Activated gamma-delta T cell (primary cell): ENCODE measurements around the gene SLC2A8.

Experiments used
- DNase-seq: peaks from one replicate; lab custom pipeline; 2025; lab: John Stamatoyannopoulos, UW
- total RNA-seq, 2 donors: gene quantifications; one replicate each; lab custom pipeline; 2026; lab: John Stamatoyannopoulos, UW

The SLC2A8 gene, protein sequence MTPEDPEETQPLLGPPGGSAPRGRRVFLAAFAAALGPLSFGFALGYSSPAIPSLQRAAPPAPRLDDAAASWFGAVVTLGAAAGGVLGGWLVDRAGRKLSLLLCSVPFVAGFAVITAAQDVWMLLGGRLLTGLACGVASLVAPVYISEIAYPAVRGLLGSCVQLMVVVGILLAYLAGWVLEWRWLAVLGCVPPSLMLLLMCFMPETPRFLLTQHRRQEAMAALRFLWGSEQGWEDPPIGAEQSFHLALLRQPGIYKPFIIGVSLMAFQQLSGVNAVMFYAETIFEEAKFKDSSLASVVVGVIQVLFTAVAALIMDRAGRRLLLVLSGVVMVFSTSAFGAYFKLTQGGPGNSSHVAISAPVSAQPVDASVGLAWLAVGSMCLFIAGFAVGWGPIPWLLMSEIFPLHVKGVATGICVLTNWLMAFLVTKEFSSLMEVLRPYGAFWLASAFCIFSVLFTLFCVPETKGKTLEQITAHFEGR
- 3.0 to 8.0 reads per million in 2 donors for total RNA-seq

GRCh38 chr9:127396808-127397645 is at the start of gene SLC2A8:
Gene SLC2A8 (plus strand): TSS chr9:127397169. CDS start chr9:127397231, 62 bp downstream.
- DNase-seq = peak; percentile 87

- DNase-seq = no peak
These were observed 48.9 kb upstream of the SLC2A8 start for GRCh38 chr9:127347831-127348776.

- DNase-seq = no peak
These were observed 47.4 kb upstream of the SLC2A8 start for GRCh38 chr9:127349483-127350113.

DNA sequence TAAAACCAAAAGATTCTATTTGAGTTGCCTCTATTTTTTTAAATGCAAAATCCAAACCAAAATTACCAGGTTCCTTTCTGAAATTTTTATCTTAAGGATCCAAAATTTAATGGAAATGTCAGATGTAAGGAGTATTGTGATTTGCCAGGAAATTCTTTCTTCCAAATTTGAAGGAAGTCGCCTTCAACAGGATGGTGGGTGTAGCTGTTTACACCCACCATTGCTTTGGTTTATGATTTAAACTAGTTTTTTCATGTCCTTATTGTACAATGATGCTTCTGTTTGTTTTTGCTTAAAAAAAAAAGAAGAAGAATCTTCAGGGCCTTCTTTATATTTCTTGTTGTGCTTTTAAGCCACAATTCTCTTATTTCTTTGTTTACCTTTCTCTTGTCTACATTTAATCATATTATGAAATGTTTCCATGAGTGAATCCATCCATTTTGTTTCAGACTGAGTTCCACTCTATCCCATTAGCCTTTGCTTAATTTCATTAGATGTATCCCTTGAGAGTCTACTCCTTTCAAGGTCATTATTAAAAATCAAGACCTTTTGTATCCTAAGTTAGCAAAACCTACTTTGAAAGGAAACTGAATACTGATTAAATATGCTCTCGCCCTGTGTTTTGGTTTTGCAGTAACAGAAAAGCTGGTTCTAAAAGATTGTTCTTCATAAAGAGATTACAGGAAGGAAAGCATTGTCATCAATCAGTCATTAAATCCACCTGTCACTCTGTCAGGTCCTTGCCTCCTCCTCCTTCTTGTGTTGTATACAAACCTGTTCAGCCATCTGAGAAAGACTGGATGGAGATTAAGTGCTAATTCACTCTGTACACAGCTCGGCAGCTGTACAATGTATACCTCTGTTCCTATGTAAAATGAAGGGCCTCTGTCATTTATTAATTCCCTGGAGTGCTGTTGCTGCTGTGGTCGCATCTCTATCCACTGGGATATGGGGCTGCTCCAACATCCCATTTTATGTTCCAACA is 45.5 kb upstream of the SLC2A8 start:
- DNase-seq = no peak

- DNase-seq = no peak
These were observed 43.1 kb upstream of the SLC2A8 start for GRCh38 chr9:127353882-127354281.

DNA sequence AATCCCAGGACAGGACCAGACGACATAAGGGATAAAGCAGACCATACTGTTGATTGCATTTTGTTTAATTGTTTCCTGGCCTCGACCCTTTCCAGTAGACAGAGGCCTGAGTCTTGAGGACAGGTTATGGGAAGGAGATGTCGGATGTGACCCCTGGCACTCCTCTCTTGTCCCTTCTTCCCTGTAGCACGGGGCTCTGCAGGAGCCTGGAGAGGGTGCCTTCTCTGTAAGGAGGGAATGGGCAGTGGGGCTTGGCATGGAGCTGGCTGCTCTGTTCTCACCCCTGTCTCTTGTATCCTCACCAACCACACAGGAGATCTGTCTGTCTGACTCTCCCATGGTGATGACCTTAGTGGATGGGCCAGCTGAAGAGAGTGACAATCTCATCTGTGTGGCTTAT is 40.1 kb upstream of the SLC2A8 start:
- DNase-seq = no peak

GRCh38 chr9:127358023-127358535 is 38.9 kb upstream of the SLC2A8 start:
- DNase-seq = no peak

DNA sequence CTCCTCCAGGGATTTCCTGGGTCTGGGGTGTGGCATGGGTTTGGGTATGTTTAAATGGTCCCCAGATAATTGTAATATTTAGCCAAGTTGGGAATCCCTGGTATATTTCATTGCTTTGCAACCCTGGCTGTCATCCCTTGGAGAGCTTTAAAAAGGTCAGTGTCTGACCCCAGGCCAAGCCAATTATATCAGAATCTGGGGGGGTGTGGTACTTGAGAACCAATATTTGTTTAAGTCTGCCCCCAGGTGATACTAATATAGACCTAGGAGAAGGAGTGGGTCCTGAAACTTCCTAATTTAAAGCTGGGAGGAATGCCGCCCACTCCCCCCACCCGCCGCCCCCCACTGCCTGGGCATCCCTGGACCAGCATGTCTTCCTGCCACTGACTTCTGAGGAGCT is 38.2 kb upstream of the SLC2A8 start:
- no peak for DNase-seq

DNA sequence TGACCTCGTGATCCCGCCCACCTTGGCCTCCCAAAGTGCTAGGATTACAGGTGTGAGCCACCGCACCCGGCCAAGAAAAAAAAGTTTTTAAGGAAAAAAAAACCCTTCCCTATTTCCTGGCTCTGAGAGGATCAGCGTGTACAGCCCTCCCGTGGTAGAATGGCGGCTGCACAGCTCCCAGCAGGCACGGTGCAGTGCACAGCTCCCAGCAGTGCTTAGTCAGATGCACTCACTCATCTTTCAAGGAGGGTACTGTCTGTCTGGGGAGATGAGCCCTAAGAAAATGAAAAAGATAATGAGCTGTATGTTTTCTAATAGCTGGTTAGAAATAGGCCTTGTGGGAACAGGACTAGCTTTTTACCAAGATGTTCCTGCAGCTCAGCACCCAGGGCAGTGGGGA is 36.7 kb upstream of the SLC2A8 start:
- no peak for DNase-seq

DNA sequence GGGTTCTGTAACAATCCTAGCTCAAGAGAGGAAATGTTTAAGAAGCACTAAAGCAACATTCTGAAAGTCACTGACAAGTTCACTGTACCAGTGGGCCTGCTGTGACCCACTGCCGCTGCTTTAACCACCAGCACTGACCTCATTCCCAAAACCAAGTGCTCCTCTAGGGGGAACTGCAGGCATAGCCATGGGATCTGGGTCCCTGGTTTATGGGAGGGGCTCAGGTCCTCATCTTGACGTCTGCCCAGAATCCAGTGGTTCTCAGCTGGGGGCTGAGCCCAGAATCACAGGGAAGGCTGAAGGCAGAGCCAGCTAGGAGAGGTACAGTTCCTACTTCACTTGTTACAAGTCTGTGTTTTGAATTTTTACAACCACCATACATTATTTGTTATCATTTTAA is 36.1 kb upstream of the SLC2A8 start:
- DNase-seq = no peak

GRCh38 chr9:127361561-127361960 is 35.4 kb upstream of the SLC2A8 start:
- DNase-seq = no peak

DNA sequence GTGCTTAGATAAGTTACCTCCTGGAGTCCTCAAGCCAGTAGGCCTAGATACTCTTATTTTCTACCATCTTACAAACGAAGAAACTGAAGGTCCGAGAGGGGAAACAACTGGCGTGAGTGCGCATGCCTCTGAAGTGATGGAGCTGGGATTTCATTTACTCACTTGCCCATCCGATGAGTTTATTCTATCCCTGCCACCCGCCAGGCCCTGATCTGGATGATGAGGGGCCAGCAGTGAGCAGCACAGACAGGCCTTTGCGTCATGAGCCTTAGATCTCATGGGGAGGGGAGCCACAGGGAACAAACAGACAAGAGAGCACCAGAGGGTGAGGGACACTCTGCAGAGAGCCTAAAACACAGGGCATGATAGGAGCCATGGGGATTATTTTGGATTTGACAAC is 34.1 kb upstream of the SLC2A8 start:
- no peak for DNase-seq

DNA sequence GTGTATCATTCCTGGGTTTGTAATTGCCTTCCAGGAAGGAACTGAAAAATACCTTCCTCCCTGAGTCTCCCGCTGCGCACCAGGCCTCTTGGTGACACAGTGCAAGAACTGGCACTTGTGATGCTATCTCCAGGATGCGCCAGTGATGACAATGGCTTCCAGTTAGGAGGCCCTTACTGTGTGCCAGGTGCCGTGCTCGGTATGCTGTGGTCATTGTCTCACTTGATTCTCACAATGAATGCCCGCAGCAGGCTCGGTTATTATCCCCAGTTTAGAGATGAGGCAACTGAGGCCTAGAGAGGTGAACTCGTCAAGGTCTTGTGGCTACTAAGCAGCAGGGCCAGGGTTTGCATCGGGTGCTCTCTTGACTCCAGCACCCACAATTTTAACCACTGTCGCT is 31.5 kb upstream of the SLC2A8 start:
- no peak for DNase-seq

DNA sequence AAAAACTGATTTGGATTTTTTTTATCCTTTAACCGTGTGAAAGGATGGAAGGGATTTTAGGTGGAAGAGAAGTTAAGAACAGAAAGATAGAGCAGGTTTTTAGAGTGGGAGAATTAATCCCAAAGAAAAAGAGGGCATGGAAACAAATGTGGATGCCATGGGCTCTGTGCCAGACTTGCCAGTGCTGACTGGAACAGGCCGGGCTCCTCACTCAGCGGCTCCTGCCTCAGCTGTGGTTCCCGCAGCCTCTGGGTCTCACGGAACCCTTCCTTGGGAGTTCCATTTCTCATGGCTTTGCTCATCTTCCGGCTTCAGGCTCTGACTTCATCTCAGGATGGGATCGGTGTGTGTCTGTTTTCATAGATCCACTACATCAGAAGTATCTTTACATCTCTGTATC is 30.4 kb upstream of the SLC2A8 start:
- no peak for DNase-seq

DNA sequence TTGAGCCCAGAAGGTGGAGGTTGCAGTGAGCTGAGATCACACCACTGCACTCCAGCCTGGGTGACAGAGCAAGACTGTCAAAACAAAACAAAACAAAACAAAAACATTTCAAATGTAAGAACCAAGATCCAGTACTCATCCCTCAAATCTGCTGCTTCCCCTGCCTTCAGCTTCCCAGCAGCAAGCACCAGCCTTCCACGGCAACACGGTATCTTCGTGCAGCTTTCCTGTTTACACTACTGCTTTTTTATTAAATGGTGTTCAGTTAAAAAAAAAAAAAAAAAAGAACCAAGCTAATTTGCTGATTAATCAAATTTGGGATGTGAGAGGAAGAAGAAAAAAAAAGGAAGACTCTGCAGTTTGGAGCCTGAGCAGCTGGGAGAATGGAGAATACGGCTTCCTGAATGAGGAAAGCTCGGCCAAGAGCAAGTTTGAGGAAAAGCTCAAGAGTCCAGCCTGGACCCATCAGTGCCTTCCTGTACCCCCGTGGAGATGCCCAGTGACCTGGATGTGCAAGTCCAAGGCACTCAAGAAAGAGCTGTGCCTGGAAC is 28.0 kb upstream of the SLC2A8 start:
- no peak for DNase-seq

- no peak for DNase-seq
These were observed 27.5 kb upstream of the SLC2A8 start for GRCh38 chr9:127369428-127369827.

GRCh38 chr9:127370147-127370579 is 26.8 kb upstream of the SLC2A8 start:
- no peak for DNase-seq

GRCh38 chr9:127370672-127371648 is 26.0 kb upstream of the SLC2A8 start:
- DNase-seq = no peak
